CD4-positive, alpha-beta T cell (primary cell): ENCODE results near the gene CCDC74A. TPM values are rescaled to one million over a fixed set of nuclear protein-coding genes. Genes with fewer than 3 reads are reported as not detected.
"Not testable (repeated sequence)": the region's sequence is repeated elsewhere in the genome, so short reads cannot be mapped to it uniquely, and the experiment has no call there.

ENCODE experiments used
- ATAC-seq: fragments of 200-7000 bp; cut with Tn5 transposase; one replicate; pipeline ENCODE4 v1.10.0; 2022; ENCODE audit warnings: mild to moderate bottlenecking; ENCODE audit not compliant: poor library complexity
- CTCF ChIA-PET: fragments of 350-600 bp; sonication (Branson Sonifier 250); formaldehyde crosslinking; loops from one replicate; lab custom pipeline; 2021; ENCODE audit warnings: antibody characterized with exemption, inconsistent platforms; lab: Charles Lee
- POLR2A ChIA-PET: fragments of 350-600 bp; sonication (Branson Sonifier 250); formaldehyde crosslinking; loops from one replicate; lab custom pipeline; 2021; ENCODE audit warnings: antibody characterized with exemption, inconsistent platforms; lab: Charles Lee
- DNase-seq, 14 experiments: peaks; one replicate each; pipeline ENCODE4 v3.0.0-alpha.2; 2013 to 2020; ENCODE audit warnings: mixed read lengths in 2 of 14
- H3K27ac ChIP-seq, 2 donors: one replicate each; pipeline versions ENCODE4 v1.5.1 to v1.7.0; 2013; ENCODE audit warnings: low read length in 2 of 2, low read depth in 1 of 2, mild to moderate bottlenecking in 1 of 2
- H3K27me3 ChIP-seq, 2 experiments: 1 replicate in 1 of 2; 2 replicates in 1 of 2; pipeline versions ENCODE4 v1.6.1 to v1.7.0; 2013; ENCODE audit warnings: low read length in 2 of 2, control low read depth in 1 of 2, mild to moderate bottlenecking in 1 of 2, moderate library complexity in 1 of 2; ENCODE audit not compliant: insufficient read depth in 2 of 2, control insufficient read depth in 1 of 2
- H3K36me3 ChIP-seq: one replicate; pipeline ENCODE4 v1.6.1; 2013; ENCODE audit warnings: low read length, control low read depth; ENCODE audit not compliant: insufficient read depth
- H3K4me1 ChIP-seq: one replicate; pipeline ENCODE4 v1.6.1; 2013; ENCODE audit warnings: low read length, control low read depth; ENCODE audit not compliant: insufficient read depth
- H3K4me3 ChIP-seq: one replicate; pipeline ENCODE4 v1.5.1; 2013; ENCODE audit warnings: mild to moderate bottlenecking, low read length, moderate library complexity
- H3K9me3 ChIP-seq, 2 experiments: 1 replicate in 1 of 2; 2 replicates in 1 of 2; pipeline versions ENCODE4 v1.6.1 to v1.7.0; 2013; ENCODE audit warnings: low read length in 2 of 2, mild to moderate bottlenecking in 2 of 2, control low read depth in 1 of 2, moderate library complexity in 1 of 2; ENCODE audit not compliant: control insufficient read depth in 1 of 2, insufficient read depth in 1 of 2
- H3K27ac Mint-ChIP-seq: one replicate; pipeline ENCODE4 v1.8.0; 2020; ENCODE audit warnings: mixed read lengths
- H3K27me3 Mint-ChIP-seq: one replicate; pipeline ENCODE4 v1.8.0; 2021; ENCODE audit warnings: mixed read lengths
- H3K36me3 Mint-ChIP-seq: one replicate; pipeline ENCODE4 v1.8.0; 2021; ENCODE audit warnings: low read depth, mixed read lengths
- H3K4me1 Mint-ChIP-seq: one replicate; pipeline ENCODE4 v1.8.0; 2021; ENCODE audit warnings: low read depth, mixed read lengths
- H3K4me3 Mint-ChIP-seq: one replicate; pipeline ENCODE4 v1.8.0; 2020; ENCODE audit warnings: mild to moderate bottlenecking, mixed read lengths
- H3K9me3 Mint-ChIP-seq: one replicate; pipeline ENCODE4 v1.8.0; 2020; ENCODE audit warnings: mixed read lengths
- CTCF ChIP-seq: fragments of 200-600 bp; IDR thresholded peaks from one replicate; pipeline ENCODE4 v1.8.0; 2022; ENCODE audit warnings: antibody characterized with exemption, mild to moderate bottlenecking
- intact Hi-C, 2 experiments: fragments of 100-400 bp; cut with DNase I in 1 of 2; cut with micrococcal nuclease in 1 of 2; formaldehyde crosslinking; loops; one replicate each; pipeline versions ENCODE4 v1.15.1 to v1.9.0; 2023 to 2025; cut with DNase I, micrococcal nuclease
- total RNA-seq, 174 experiments: library from RNA in 2 of 174; stranded (reverse) in 2 of 174; gene quantifications; one replicate each; pipeline ENCODE4 v1.2.3 and lab custom pipeline; 2021 to 2026

The CCDC74A gene
- total RNA-seq, 2 experiments from 2014 or later, result 0.50 to 0.60 TPM

GRCh38 chr2:131542438-131543384 is 15.0 kb downstream of the CCDC74A start:
- intact Hi-C loops, result no loop called here
- Mint-ChIP-seq H3K27ac (no peak overlapping the region), H3K36me3 (no peaks in the 10 kb centered on the region), H3K27me3 (peaks cover 13% of the 10 kb centered on the region), H3K4me1 (no peaks in the 10 kb centered on the region), H3K9me3 (no peaks in the 10 kb centered on the region), H3K4me3 (no peak overlapping the region)
- ATAC-seq (no peak), DNase-seq (no peak)
- CTCF ChIA-PET, result no interaction called here
- H3K27me3 ChIP-seq, result no peaks in the 10 kb centered on the region
- peaks cover 0 to 4% of the 10 kb centered on the region in 2 experiments for H3K9me3 ChIP-seq
- POLR2A ChIA-PET, result no interaction called here
- no peaks in the 10 kb centered on the region for H3K4me1 ChIP-seq
- no peak for TF ChIP-seq CTCF
- H3K4me3 ChIP-seq, result no peak overlapping the region
- H3K27ac ChIP-seq, result no peak overlapping the region
- no peaks in the 10 kb centered on the region for H3K36me3 ChIP-seq

GRCh38 chr2:131543385-131543891 is 15.8 kb downstream of the CCDC74A start:
- H3K4me3 Mint-ChIP-seq, result no peak overlapping the region
- peaks cover 13% of the 10 kb centered on the region for H3K27me3 Mint-ChIP-seq
- H3K4me1 Mint-ChIP-seq, result no peaks in the 10 kb centered on the region
- no peak for TF ChIP-seq CTCF
- no peaks in the 10 kb centered on the region for H3K9me3 Mint-ChIP-seq
- no peaks in the 10 kb centered on the region for H3K36me3 Mint-ChIP-seq
- ChIA-PET POLR2A (no interaction called here), CTCF (no interaction called here)
- DNase-seq (no peak), ATAC-seq (no peak)
- H3K36me3 ChIP-seq, result no peaks in the 10 kb centered on the region
- H3K27me3 ChIP-seq, result no peaks in the 10 kb centered on the region
- no peaks in the 10 kb centered on the region for H3K4me1 ChIP-seq
- intact Hi-C loops, result no loop called here
- H3K27ac Mint-ChIP-seq, result no peak overlapping the region
- no peak overlapping the region for H3K27ac ChIP-seq
- no peak overlapping the region for H3K4me3 ChIP-seq
- peaks cover 0 to 4% of the 10 kb centered on the region in 2 experiments for H3K9me3 ChIP-seq

GRCh38 chr2:131544006-131544812 is 16.5 kb downstream of the CCDC74A start:
- H3K36me3 ChIP-seq, ATAC-seq, CTCF ChIA-PET, DNase-seq, POLR2A ChIA-PET, H3K27ac ChIP-seq, H3K4me1 ChIP-seq, H3K4me3 Mint-ChIP-seq, H3K9me3 Mint-ChIP-seq, H3K9me3 ChIP-seq, H3K27ac Mint-ChIP-seq, H3K27me3 ChIP-seq, H3K36me3 Mint-ChIP-seq, H3K4me3 ChIP-seq, intact Hi-C loops, H3K4me1 Mint-ChIP-seq: not testable (repeated sequence)
- peaks cover 13% of the 10 kb centered on the region for H3K27me3 Mint-ChIP-seq

GRCh38 chr2:131544813-131545165 is 17.1 kb downstream of the CCDC74A start:
- H3K4me1 ChIP-seq, DNase-seq, H3K4me3 Mint-ChIP-seq, H3K27ac ChIP-seq, H3K36me3 ChIP-seq, H3K4me1 Mint-ChIP-seq, POLR2A ChIA-PET, CTCF ChIA-PET, H3K27ac Mint-ChIP-seq, H3K27me3 ChIP-seq, H3K36me3 Mint-ChIP-seq, H3K9me3 Mint-ChIP-seq, H3K9me3 ChIP-seq, ATAC-seq, H3K4me3 ChIP-seq, intact Hi-C loops: not testable (repeated sequence)
- H3K27me3 Mint-ChIP-seq, result peaks cover 13% of the 10 kb centered on the region
